Neutrophil (primary cell): ENCODE results near the gene ADAMTS6.

Experiments used
- H3K27ac ChIP-seq: fragments of 200-600 bp; sonication (generic); 2 replicates; pipeline ENCODE4 v1.5.1; 2016; ENCODE audit warnings: mild to moderate bottlenecking, moderate library complexity
- H3K27me3 ChIP-seq: fragments of 200-600 bp; sonication (generic); 2 replicates; pipeline ENCODE4 v1.6.0; 2016; ENCODE audit warnings: mild to moderate bottlenecking
- H3K36me3 ChIP-seq: fragments of 200-600 bp; sonication (generic); 2 replicates; pipeline ENCODE4 v1.5.1; 2017
- H3K4me1 ChIP-seq, 2 experiments: fragments of 200-600 bp in 1 of 2; sonication (generic) in 1 of 2; 1 replicate in 1 of 2; 2 replicates in 1 of 2; pipeline versions ENCODE4 v1.5.1 to v1.6.1; 2013 to 2016; ENCODE audit warnings: low read depth in 1 of 2, low read length in 1 of 2, mild to moderate bottlenecking in 1 of 2, moderate library complexity in 1 of 2; ENCODE audit not compliant: control insufficient read depth in 1 of 2, insufficient read depth in 1 of 2
- H3K4me3 ChIP-seq, 2 experiments: fragments of 200-600 bp in 1 of 2; sonication (generic) in 1 of 2; 1 replicate in 1 of 2; 2 replicates in 1 of 2; pipeline ENCODE4 v1.5.1; 2013 to 2016; ENCODE audit warnings: low read depth in 1 of 2, low read length in 1 of 2, mild to moderate bottlenecking in 1 of 2, moderate library complexity in 1 of 2
- H3K9me3 ChIP-seq: fragments of 200-600 bp; sonication (generic); 2 replicates; pipeline ENCODE4 v1.5.1; 2016
- TF ChIP-seq, protein P1 (sequence below): fragments of 200-600 bp; sonication (generic); IDR thresholded peaks from 2 replicates; pipeline ENCODE4 v1.5.1; 2016; ENCODE audit warnings: antibody characterized with exemption

Gene ADAMTS6

DNA sequence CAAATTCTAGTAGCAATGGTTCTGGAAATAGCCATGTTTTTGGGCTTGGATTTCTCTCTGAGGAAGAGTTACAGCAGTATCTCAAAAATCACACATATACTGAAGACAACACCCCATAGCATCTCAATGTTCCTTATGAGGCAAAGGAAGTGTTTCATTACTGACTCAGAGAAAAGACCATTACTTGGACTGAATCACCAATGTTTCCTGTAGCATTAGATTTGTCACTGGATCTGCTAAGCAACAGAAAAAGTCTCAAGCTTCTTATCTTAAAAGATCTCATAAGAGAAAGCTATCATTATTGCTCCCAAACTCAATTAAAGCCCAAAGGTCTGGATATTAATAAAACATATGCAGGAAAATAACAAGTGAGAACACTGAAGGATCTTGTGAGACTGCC is 272.4 kb downstream of the ADAMTS6 start:
- TF ChIP-seq, protein P1, sequence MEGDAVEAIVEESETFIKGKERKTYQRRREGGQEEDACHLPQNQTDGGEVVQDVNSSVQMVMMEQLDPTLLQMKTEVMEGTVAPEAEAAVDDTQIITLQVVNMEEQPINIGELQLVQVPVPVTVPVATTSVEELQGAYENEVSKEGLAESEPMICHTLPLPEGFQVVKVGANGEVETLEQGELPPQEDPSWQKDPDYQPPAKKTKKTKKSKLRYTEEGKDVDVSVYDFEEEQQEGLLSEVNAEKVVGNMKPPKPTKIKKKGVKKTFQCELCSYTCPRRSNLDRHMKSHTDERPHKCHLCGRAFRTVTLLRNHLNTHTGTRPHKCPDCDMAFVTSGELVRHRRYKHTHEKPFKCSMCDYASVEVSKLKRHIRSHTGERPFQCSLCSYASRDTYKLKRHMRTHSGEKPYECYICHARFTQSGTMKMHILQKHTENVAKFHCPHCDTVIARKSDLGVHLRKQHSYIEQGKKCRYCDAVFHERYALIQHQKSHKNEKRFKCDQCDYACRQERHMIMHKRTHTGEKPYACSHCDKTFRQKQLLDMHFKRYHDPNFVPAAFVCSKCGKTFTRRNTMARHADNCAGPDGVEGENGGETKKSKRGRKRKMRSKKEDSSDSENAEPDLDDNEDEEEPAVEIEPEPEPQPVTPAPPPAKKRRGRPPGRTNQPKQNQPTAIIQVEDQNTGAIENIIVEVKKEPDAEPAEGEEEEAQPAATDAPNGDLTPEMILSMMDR, result no peak
- no peaks in the 10 kb centered on the region for H3K27me3 ChIP-seq
- no peaks in the 10 kb centered on the region for H3K4me1 ChIP-seq
- H3K4me3 ChIP-seq, result no peak overlapping the region
- no peak overlapping the region for H3K27ac ChIP-seq
- H3K9me3 ChIP-seq, result no peaks in the 10 kb centered on the region
- no peaks in the 10 kb centered on the region for H3K36me3 ChIP-seq

DNA sequence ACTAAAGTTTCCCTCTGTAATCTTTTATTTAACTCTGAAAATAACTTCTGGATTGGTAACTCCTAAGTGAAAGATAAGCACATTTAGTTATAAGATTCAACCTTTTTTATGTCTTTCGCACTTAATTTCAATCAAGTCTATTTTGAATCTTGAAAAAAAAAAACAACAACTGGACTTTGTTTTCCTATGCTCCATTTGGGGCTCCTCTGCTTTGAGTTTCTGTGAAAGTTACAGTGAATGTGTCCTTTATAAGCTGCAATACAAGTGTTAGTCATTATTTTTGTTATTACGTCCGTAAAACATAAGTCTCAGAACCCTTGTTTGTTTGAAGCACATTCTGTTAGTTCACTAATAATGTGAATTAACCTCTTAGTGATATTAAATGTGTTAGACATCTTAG is 276.8 kb downstream of the ADAMTS6 start:
- no peaks in the 10 kb centered on the region for H3K4me1 ChIP-seq

DNA sequence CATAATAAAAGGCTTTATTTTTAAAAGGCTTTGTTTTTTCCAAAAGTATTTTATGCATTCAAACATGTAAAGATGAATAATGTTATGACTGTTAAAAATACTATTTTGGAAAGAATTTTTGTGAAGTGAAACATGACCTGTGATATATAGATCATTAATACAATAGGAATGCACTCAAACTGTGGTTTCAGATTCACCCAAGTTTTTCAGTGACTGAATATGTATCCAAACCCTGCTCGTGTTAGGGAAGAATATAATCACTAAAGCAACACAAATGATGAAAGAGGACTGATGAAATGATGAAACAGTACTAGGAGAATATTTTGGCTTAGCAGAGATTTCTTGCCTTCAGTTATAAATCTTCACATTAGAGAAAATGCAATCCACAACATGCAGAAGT is 278.0 kb downstream of the ADAMTS6 start:
- no peak overlapping the region for H3K27ac ChIP-seq
- H3K4me1 ChIP-seq, result no peaks in the 10 kb centered on the region
- no peak overlapping the region for H3K4me3 ChIP-seq

More for the DNA sequence above, 276.8 kb downstream of the ADAMTS6 start:
- Histone ChIP-seq H3K4me3 (no peak overlapping the region), H3K9me3 (no peaks in the 10 kb centered on the region), H3K27me3 (no peaks in the 10 kb centered on the region), H3K27ac (no peak overlapping the region), H3K36me3 (no peaks in the 10 kb centered on the region)
- TF ChIP-seq, protein P1, result no peak

DNA sequence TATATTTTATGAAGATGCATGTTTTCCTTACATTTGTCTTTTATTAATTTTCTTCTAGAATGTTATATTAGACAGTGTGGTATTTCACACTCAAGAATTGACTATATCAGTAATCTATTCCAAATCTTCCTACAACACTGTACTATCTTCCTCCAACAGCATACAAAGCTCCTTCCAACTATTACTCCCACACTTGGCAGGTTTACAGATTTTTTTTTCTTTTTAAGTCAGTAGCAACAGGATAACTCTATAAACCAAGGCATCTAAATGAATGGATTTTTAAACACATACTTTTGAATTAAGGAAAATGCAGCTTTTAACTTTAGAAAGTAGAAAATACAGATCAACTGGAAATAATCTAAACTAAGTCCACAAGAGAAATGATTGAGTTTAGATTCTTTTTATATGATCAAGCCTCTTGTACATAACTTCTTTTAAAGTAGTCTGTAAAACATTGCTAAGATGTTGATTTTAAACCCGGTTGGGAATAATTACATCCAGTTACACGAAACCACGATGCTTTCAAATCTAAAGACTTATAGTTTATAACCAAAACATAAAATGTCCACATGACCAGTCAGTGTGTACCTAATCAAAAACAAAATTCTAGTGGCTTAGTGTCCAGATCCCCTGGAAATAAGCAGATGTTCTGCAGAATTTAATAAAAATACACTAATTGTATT is 281.6 kb downstream of the ADAMTS6 start:
- TF ChIP-seq, protein P1, result no peak
- Histone ChIP-seq H3K27ac (no peak overlapping the region), H3K9me3 (no peaks in the 10 kb centered on the region), H3K4me3 (no peak overlapping the region), H3K36me3 (no peaks in the 10 kb centered on the region), H3K27me3 (no peaks in the 10 kb centered on the region), H3K4me1 (no peaks in the 10 kb centered on the region)

More for the DNA sequence above, 278.0 kb downstream of the ADAMTS6 start:
- H3K9me3 ChIP-seq, result no peaks in the 10 kb centered on the region
- H3K27me3 ChIP-seq, result no peaks in the 10 kb centered on the region
- TF ChIP-seq, protein P1, result no peak
- no peaks in the 10 kb centered on the region for H3K36me3 ChIP-seq

DNA sequence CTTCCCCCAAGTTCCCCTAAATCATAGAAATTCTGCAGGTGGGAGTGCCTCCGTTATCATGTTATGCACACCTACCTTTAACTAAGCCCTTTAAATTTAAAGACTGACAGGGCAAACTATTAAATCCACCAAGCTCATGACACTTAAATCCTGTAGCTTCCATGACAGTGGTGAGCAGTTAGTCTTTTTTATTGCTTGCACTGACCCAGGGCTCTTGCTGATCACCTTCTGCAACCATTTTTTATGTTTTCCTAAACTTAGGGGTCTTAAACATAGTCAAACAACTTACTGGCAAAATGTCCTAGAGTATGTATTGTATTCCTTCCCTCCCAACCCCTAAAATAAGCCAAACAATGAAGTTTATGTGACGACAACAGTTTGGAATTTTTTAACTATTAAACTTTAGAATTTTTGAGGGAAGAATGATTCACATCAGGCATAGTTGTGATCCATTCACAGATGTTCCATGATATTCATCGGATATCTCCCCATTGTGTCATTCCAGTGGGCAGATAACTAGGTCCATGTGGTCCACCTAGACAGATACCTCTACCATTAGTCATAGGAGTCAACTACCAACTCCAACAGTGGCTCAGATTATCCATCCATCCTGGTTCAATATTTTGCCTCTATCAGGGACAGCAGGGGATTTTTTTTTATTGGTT is 283.1 kb downstream of the ADAMTS6 start:
- H3K27ac ChIP-seq, result no peak overlapping the region
- no peak overlapping the region for H3K4me3 ChIP-seq
- H3K27me3 ChIP-seq, result no peaks in the 10 kb centered on the region
- no peaks in the 10 kb centered on the region for H3K4me1 ChIP-seq
- TF ChIP-seq, protein P1, result no peak
- no peaks in the 10 kb centered on the region for H3K9me3 ChIP-seq
- H3K36me3 ChIP-seq, result no peaks in the 10 kb centered on the region
